Hepatocyte (in vitro differentiated cells): Measurements from ENCODE around the gene CLIP2.

Source experiments
- EZH2 ChIP-seq: fragments of 200-600 bp; sonication (generic); IDR thresholded peaks from 2 replicates; pipeline ENCODE4 v1.6.1; 2016; ENCODE audit warnings: antibody characterized with exemption, mild to moderate bottlenecking, borderline replicate concordance
- EZH2phosphoT487 ChIP-seq: fragments of 200-600 bp; sonication (generic); IDR thresholded peaks from one replicate; pipeline ENCODE4 v1.6.1; 2018; ENCODE audit warnings: antibody characterized with exemption, mild to moderate bottlenecking, low read depth, moderate library complexity; ENCODE audit not compliant: unreplicated experiment, severe bottlenecking
- TF ChIP-seq, protein P1 (sequence below): fragments of 200-600 bp; sonication (generic); IDR thresholded peaks from 2 replicates; pipeline ENCODE4 v1.5.1; 2016; ENCODE audit warnings: antibody characterized with exemption, mild to moderate bottlenecking; ENCODE audit not compliant: poor library complexity

DNA sequence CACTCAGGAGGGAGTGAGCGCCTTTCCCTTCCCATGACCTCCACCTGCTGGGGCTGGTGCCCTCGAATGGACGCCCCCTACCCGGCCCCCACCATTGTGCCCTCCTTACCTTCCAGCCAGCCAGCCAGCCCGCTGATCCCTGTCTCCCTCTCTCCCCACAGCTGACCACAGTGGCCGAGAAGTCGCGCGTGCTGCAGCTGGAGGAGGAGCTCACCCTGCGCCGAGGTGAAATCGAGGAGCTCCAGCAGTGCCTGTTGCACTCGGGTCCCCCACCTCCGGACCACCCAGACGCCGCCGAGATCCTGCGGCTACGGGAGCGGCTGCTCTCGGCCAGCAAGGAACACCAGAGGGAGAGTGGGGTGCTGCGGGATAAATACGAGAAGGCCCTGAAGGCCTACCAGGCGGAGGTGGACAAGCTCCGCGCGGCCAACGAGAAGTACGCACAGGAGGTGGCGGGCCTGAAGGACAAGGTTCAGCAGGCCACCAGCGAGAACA lies 86.6 kb downstream of the CLIP2 start:
- TF ChIP-seq EZH2 (no peak), EZH2phosphoT487 (no peak)
- TF ChIP-seq, protein P1, sequence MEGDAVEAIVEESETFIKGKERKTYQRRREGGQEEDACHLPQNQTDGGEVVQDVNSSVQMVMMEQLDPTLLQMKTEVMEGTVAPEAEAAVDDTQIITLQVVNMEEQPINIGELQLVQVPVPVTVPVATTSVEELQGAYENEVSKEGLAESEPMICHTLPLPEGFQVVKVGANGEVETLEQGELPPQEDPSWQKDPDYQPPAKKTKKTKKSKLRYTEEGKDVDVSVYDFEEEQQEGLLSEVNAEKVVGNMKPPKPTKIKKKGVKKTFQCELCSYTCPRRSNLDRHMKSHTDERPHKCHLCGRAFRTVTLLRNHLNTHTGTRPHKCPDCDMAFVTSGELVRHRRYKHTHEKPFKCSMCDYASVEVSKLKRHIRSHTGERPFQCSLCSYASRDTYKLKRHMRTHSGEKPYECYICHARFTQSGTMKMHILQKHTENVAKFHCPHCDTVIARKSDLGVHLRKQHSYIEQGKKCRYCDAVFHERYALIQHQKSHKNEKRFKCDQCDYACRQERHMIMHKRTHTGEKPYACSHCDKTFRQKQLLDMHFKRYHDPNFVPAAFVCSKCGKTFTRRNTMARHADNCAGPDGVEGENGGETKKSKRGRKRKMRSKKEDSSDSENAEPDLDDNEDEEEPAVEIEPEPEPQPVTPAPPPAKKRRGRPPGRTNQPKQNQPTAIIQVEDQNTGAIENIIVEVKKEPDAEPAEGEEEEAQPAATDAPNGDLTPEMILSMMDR, result no peak
